HL-60/S4 treated with phorbol 12-myristate 13-acetate at 8.2 ng/mL for 4 days and 3 days (cell line): ENCODE results near the gene KLRC4.

Experiments used
- in situ Hi-C: fragments of 300-500 bp; cut with MboI; formaldehyde crosslinking; loops from 2 replicates; pipeline ENCODE4 v1.15.0; 2022; ENCODE audit warnings: low sequenced_read_pairs

KLRC4 gene

DNA sequence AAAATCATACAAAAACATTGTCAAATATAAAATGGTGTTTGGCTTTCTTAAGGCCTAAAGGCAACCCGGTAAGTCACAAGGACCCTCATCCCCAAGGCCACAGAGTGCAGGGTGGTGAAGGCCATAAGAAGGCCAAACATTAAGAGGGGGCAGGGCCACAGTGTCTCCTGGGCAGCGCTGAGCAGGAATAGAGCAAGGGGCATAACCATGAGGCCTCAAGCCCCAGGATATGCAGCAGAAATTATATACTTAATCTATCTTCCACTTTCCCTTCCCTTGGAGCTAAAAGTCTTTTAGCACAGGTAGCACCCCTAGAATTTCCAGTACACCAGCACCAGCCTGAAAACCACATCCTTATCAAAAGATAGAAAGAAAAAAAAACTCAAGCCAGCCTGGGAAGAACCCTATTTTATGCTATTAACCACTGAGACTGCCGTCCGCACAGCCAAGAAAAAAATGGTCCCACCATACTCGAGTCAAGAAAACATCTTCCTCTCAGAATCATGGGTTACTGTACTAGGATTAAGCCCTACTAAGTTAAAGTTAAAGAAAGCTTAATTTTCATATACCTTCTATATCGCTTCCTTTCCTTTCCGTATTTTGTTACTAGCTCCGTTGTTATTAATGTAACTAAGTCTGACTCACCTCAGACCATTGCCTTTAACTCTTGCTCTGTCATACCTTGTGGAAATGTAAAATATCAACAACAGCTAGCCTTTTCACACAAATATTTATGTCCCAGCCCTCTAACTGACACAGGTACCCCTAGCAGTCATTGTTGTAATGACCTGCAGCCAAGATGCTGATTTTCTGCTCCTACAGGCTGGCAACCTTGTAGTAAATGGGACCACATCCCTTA lies 39.8 kb downstream of the KLRC4 start:
- in situ Hi-C loops = loop anchor here (25.0 kb wide), 1 partner anchor 193 kb away; no protein-coding TSS in a partner anchor

DNA sequence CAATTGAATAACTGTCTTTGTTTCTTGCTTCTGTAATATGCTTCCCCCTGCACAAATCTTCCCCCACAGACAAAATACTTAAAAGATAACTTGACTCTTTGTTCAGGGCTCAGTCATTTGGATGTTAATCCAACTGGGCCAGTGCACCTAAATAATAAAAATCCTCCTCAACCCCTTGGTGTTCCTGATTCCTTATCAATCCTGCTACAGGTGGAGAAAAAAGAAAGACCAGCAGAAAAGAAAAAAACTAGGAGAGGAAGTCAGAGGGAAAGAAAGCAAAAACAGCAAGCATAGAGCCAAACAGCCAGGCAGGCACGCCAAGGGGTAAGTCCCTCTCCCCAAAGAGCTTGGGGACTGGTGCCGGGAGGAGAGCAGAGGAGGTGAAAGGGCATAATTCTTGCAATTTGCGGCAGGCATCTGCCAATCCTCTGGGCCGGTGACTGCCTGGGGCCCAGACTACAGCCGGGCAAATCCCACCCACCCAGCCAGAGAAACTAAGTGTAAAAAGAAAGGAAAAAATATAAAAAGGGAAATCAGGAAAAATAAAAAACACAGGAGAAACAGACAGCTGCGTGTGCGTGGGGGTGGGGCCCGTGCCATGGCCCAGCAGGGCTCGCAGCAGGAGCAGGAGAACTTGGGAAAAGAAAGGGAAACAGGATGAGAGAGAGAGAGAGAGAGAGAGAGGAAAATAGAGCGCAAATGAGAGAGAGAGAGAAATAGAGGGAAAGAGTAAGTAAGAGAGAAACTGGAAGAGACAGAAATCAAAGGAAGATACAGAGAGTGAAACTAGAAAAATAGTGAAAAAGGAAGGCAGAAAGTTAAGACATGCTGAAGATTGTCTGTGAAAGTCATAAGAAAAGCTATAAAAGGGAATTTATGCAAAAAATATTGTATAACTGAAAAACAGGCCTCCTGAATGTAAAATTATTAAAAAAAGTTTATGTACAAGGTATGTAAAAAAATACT lies 41.1 kb downstream of the KLRC4 start:
- in situ Hi-C loops = loop anchor here (25.0 kb wide), 1 partner anchor 194 kb away; no protein-coding TSS in a partner anchor

DNA sequence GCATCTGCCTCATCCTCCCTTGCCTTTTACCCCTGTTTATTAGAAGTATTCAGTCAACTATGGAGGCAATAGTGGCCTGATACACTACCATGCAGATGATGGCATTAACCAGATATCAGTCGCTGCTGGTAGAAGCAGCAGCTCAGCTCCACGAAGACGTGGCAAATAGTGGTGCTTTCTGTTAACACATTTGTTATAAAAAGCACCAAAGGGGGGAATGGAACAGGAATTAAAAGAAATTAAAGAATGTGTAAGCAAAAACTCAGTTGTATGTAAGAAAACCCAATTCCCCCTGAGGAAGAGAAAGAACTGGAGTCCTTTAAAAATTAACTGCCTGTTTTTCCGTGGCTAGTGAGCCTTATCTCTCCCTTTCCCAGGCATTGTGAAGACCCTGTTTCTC lies 41.8 kb downstream of the KLRC4 start:
- in situ Hi-C loops = loop anchor here (25.0 kb wide), 1 partner anchor 195 kb away; no protein-coding TSS in a partner anchor

DNA sequence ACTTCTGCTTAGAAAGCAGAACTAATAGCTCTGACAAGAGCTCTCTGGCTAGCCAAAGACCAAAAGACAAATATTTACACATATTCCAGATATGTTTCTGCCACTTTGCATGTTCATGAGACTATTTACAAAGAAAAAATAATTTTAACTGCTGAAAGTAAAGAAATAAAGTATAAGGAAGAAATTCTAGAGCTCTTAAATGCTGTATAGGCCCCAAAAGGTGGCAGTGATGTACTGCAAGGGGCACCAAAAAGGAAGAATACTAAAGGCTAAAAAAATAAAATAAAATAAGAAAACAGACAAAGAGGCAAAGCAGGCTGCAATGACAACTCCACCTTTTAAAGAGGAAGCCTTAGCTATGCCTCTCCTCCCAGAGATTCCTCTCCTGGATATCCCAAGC lies 42.7 kb downstream of the KLRC4 start:
- in situ Hi-C loops = loop anchor here (25.0 kb wide), 1 partner anchor 195 kb away; no protein-coding TSS in a partner anchor

DNA sequence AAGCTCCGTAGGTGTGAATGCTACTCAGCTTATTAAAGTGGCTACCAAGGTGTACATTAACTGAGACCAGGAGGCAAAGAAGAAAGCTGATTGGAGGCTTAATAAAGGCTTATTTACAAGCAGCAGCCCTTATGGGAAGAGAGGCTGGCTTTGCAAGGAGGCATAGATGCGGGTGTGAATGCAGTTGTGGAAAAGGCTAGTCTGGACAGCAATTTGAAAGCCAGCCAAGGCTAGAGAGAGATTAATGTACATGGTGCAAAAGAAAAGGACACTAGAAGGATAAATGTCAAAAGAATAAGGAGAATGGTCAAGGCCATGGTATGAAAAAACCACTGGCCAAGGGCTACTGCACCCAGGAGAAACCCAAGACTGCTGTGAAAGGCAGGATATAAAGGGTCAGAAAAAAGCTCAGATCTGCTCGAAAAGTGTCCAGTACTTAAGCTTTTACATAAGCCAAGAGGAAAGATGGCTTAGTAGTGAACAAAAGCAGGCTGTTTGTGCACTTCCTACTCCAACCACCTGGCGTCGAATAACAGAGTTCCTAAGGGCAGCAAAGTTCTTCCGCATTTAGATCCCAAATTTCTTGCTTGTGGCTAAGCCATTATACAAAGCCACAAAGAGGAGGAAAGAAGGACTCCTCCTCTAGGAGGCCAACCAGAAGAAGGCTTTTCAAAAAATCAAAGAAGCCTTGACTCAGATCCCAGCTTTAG lies 43.7 kb downstream of the KLRC4 start:
- in situ Hi-C loops = loop anchor here (25.0 kb wide), 1 partner anchor 196 kb away; no protein-coding TSS in a partner anchor

DNA sequence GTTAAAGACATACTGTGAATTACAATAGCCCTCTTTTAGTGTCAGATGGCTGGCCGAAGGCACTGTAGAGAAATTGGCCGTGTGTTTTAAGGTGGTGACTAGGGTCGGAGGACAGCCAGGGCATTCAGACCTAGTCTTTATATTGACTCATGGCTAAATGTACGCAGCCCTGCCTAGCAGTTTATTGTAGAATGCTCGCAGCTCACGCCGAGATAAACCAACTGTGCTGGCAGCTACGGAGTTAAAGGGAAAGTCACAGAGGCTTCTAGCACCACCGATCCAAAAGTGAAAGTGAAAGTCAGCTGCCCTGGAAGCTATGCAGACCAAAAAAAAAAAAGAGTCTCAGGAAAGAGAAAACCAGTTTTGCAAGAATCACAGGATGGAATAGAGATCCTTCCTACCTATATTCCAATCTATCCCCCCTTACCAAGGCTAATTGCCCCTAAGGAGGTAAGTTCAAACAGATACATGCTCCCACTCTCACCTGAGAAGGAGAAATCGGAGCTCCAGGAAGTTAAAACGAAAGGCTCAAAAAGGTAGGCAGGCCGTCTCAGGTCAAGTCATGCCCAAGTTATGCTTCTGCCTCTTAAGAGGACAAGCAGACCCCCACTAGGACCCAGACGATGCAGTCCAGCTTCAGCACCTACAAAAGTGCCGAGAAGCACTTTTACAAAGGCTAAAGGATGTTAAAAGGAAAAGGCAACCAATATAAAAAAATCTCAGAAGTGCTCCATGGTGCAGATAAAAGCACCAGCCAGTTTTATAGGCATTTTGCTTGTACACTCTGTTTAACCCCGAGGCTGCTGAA lies 44.5 kb downstream of the KLRC4 start:
- in situ Hi-C loops = loop anchor here (25.0 kb wide), 1 partner anchor 197 kb away; no protein-coding TSS in a partner anchor

DNA sequence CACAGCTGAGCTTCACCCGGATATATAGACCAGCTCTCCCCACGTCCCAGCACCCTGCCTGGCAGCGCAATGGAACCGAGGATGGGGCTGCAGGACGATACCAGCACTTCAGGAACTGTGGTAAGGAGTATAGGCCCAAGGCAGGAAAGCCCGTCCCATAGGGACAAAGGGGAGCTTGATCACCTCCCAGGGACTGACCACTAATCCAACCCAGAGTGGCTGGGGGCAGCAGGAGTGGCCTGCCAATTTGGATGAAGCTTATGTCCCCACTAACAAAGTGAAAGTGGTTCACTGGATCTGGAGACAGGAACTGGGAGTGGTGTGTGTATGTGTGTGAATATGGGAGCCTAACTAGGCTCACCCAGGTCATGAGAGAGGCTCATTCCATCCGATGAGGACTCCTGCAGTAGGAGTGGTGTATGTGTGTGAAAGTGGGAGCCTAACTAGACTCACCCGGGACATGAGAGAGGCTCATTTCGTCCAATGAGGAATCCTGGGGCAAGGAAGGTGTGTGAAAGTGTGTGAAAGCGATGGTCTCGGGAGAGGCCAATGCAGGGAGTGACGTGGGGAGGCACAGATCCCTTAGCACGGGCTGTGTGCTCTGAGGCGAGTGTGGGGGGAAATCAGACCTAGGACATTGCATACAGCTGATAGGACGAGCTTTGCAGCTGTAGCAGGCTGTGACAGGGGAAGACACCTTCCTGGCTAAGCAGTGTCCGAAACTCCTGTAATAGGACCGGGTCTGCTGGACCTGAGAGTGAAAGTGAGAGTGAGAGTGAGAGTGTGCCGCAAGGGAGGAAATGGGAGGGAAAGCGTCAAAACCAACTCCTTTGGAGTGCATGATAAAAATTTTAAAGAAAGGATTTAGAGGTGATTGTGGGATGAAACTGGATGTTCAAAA lies 45.4 kb downstream of the KLRC4 start:
- in situ Hi-C loops = loop anchor here (25.0 kb wide), 1 partner anchor 198 kb away; no protein-coding TSS in a partner anchor

DNA sequence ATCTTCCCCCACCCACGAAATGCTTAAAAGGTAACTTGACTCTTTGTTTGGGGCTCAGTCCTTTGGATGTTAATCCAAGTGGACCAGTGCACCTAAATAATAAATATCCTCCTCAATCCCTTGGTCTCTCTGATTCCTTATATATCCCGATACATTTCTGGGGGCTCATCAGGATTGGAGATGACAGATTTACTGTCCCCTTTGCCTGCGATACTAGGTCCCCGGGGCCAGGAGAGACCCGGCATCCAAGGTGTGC lies 46.0 kb downstream of the KLRC4 start:
- in situ Hi-C loops = loop anchor here (25.0 kb wide), 1 partner anchor 199 kb away; no protein-coding TSS in a partner anchor

DNA sequence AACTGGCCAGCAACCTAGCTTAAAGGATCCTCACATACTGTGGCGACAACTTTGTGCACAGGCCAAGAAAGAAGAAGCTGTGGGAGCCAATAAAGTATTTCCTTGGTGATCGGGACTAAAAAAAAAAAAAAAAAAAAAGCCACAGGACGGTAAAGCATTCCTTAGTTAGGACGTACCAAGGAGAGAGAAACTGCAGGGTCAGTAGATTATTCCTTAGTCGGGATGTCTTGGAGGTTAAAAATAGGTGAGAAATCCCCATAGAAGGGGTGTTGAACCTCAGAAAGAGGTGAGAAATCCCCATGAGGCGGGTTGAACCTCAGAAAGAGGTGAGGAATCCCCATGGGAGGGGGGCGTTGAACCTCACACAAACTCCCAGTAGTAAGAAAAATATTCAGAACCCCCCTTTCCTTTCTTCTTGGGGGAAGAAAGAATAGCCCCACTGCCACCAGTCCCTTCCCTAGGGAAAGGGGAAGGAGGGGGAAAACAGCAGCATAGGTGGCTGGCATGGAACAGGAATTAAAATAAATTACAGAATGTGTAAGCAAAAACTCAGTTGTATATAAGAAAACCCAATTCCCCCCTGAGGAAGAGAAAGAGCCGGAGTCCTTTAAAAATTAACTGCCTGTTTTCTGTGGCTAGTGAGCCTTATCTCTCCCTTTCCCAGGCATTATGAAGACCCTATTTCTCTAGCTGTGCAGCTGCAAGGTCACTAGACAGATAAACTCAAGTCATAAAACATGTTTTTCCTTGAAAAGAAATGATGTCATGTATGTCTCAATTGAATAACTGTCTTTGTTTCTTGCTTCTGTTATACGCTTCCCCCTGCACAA lies 46.5 kb downstream of the KLRC4 start:
- in situ Hi-C loops = loop anchor here (25.0 kb wide), 1 partner anchor 199 kb away; no protein-coding TSS in a partner anchor

DNA sequence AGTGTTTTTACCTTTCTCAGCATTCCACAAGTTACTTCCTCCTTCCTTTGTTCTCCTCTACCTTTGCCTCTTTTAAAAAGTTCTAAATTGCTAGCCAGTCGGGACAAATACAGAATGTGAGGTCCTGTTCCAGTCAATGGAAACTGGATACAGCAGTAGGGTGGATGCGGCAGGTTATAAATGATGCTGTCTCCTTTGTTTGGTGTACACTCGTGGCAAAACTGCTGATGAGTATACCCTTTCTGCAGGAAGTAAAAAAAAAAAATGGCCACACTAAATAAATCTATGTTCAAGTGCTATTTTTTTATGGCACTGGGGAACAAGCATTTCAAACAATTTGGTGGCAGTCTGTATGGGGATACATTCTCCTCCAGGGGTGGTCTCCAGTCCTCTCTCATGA lies 47.2 kb downstream of the KLRC4 start:
- in situ Hi-C loops = loop anchor here (25.0 kb wide), 1 partner anchor 200 kb away; no protein-coding TSS in a partner anchor

DNA sequence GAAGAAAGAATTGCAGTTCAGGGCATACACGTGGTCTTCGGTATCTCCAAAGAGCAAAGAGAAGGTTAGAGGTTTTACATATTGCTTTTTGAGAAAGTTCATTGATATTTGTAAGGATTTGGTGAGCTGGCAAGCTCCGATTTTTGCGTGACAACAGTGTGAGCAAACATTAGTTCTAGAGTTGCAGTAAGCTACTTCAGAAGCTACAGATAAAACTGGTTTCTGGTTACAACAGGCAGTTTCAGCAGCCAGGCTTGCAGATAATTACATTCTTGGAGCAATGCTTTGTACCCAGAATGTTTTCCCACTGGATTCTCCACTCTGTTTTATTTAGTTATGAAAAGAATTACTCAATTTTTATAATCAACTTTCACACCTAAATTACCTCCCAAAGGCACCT lies 47.9 kb downstream of the KLRC4 start:
- in situ Hi-C loops = loop anchor here (25.0 kb wide), 1 partner anchor 201 kb away; no protein-coding TSS in a partner anchor

DNA sequence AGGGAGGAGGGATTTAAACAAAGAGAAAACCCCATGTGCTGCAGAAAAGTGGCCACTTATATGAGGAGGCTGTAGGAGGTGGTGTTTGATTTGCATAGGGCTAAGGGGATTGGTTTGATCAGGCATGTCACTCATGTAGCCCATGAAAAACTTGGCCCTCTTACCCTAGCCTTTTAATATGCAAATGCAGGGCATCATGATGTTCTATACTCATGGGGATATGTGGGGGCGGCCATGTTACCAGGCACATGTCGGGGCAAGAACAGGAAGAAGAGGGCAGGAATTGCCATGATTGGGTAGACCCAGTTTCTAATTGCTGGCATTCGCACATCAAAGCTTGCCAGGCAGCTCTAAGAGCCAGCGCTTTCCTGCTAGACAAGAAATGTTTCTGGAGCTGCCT lies 48.5 kb downstream of the KLRC4 start:
- in situ Hi-C loops = loop anchor here (25.0 kb wide), 1 partner anchor 201 kb away; no protein-coding TSS in a partner anchor

DNA sequence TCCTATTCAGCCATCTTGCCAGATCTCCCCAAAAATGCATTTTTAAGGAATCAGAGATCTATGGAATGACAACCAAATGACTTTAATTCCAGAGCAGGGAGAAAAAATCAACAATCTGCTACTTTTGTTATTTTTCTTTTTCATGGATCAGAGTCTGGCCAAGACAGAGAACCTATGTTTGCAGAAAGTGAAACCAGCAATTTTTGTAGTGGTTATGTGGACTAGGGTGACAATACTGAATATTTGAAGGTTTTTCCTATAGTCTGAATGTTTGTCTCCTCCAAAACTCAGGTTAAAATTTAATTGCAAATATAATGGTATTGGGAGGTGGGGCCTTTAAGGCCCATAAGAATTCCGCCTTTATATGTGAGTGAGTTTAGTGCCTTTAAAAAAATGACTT lies 50.6 kb downstream of the KLRC4 start:
- in situ Hi-C loops = loop anchor here (25.0 kb wide), 1 partner anchor 203 kb away; no protein-coding TSS in a partner anchor

DNA sequence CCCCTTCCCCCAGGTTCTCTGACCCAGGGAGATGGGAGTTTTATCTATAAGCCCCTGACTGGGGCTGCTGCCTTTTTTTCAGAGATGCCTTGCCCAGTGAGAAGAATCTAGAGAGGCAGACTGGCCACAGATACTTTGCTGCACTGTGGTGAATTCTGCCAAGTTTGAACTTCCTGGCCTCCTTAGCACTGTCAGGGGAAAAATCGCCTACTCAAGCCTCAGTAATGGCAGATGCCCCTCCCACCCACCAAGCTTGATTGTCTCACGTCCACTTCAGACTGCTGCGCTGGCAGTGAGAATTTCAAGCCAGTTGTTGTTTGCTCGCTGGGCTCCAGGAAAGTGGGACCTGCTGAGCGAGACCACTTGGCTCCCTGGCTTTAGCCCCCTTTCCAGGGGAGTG lies 51.4 kb downstream of the KLRC4 start:
- in situ Hi-C loops = loop anchor here (25.0 kb wide), 1 partner anchor 204 kb away; no protein-coding TSS in a partner anchor
